A549 (cell line): Measurements from ENCODE around the gene HMX3.

Experiments used
- CTCF ChIP-seq: fragments of >200 bp; sonication (Bioruptor Twin); formaldehyde crosslinking; IDR thresholded peaks from 3 replicates; pipeline ENCODE4 v1.5.1; 2016
- POLR2A ChIP-seq: IDR thresholded peaks from 2 replicates; pipeline ENCODE4 v1.6.1; 2012; ENCODE audit warnings: mild to moderate bottlenecking, low read length
- RCOR1 ChIP-seq: fragments of 150-350 bp; IDR thresholded peaks from 2 replicates; pipeline ENCODE4 v1.6.1; 2014; ENCODE audit warnings: antibody characterized with exemption, low read length, low read depth
- RFX5 ChIP-seq: fragments of 450-650 bp; IDR thresholded peaks from 2 replicates; pipeline ENCODE4 v1.7.1; 2014; ENCODE audit warnings: antibody characterized with exemption, mild to moderate bottlenecking, moderate library complexity

- TF ChIP-seq RFX5 (no peak), CTCF (no peak), POLR2A (no peak), RCOR1 (no peak)
Observed at GRCh38 chr10:123158682-123159081, 22.9 kb downstream of the HMX3 start.
